HG03565 (cell line): ENCODE data around the gene ATOSA.

Source experiments
- ATAC-seq: cut with Tn5 transposase; IDR thresholded peaks from one replicate; pipeline ENCODE4 v1.9.1; 2021; ENCODE audit warnings: mild to moderate bottlenecking, moderate library complexity; ENCODE audit not compliant: unreplicated experiment

The ATOSA gene

DNA sequence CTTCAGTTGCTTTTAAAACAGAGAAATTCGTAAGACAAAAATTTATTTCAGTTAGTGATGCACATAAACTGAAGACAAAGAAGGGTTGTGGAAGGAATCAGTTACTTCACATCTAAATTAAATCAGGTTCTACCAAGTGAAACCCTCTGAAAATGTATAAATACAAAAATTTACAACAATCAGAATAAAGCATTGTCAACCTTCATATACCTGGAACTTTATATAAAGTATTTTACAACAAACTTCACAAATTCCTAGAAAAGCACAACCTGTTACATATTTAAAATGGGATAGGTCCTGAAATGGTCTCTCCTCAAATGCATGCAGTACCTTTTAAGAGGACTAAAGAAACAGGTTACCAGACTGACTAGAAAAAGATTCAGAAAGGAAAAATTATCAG is 26.9 kb downstream of the ATOSA start:
- ATAC-seq: no peak

GRCh38 chr15:52651868-52652267 is 27.3 kb downstream of the ATOSA start:
- peak; percentile 86 for ATAC-seq

DNA sequence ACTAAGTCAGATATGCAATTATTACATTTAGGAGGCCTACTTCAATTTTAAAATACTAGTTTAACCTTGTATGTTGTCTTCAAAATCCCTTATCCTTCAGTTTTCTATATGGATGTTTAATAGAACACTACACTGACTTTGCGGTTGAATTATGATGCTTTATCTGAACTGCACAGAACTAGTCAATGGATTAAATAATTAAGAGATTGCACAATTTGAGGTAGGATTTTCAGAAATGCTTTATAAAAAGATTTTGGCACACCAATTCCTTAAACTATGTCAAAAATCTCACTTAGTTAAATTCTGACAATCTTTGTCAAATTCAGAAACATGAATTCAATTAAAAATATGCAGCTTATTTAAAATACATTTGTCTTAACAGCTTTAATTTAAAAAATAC is 28.1 kb downstream of the ATOSA start:
- no peak for ATAC-seq

- no peak for ATAC-seq
These were observed 29.5 kb downstream of the ATOSA start for GRCh38 chr15:52649686-52650085.

- no peak for ATAC-seq
These were observed 33.3 kb downstream of the ATOSA start for GRCh38 chr15:52645916-52646315.

GRCh38 chr15:52642386-52643361 is 36.5 kb downstream of the ATOSA start:
- ATAC-seq: no peak

- ATAC-seq: no peak
These were observed 42.7 kb downstream of the ATOSA start for GRCh38 chr15:52636459-52636858.

DNA sequence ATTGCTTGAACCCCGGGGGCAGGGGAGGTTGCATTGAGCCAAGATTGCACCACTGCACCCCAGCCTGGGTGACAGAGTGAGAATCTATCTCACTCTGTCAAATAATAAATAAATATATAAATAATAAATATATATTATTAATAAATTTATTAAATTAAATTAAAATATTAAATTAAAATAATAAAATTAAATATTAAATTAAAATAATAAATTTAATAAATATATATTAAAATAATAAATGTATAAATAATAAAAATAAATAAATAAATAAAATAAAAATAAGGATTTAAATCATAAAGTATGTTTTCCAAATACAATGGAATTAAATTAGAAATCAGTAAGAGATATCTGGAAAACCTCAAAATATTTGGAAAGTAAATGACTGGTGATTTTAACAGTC is 43.3 kb downstream of the ATOSA start:
- no peak for ATAC-seq
